ELR (cell line): ENCODE results near the gene TOB2.
A peak's percentile ranks its signal among the peaks of the same experiment; 100 is the strongest.

Source experiments
- DNase-seq: peaks from one replicate; pipeline ENCODE4 v3.0.0-alpha.2; 2015; ENCODE audit warnings: low read depth

The TOB2 gene, protein sequence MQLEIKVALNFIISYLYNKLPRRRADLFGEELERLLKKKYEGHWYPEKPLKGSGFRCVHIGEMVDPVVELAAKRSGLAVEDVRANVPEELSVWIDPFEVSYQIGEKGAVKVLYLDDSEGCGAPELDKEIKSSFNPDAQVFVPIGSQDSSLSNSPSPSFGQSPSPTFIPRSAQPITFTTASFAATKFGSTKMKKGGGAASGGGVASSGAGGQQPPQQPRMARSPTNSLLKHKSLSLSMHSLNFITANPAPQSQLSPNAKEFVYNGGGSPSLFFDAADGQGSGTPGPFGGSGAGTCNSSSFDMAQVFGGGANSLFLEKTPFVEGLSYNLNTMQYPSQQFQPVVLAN

DNA sequence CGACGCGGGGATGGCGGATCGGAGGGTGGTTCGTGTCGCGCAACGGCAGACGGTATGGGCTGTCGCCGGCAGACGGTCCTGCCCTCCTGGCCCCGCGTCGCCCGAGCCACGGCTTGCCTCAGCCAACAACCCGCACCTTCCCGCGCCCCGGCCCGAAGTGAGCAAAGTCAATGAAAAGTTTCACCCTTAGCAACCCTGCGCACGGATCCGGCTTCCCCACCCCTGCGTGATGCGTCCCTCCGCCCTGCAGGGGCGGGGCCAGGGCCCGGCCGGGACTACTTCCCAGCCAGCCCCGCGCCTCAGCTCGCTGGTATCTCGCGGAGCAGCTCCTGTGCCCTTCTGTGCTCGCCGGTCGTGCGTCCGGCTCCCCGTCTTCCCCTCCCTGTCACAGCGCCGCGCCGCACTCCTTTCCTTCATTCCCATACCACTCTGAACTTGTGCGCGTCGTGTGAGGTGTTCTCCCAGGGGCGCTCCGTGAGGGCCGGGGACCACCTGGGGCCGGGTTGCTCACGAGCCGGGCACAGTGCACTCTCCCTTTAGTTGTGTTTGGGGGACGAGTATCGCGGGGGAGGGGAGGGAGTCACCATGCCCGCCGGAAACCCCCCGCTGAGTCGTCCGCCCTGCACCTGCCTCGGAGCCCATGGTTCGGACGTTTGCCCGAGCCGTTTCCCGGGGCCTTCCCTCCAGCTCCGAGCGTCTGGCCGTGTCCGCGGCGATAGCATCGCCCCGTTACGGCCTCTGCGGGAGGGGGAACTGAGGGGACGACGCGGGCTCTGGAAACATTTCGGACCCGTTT, at the start of gene TOB2:
Gene TOB2 (minus strand): TSS at position 163 of the 796 bp plus-strand sequence. CDS start 9,456 bp downstream, outside the sequence.
- DNase-seq: peak; percentile 97

DNA sequence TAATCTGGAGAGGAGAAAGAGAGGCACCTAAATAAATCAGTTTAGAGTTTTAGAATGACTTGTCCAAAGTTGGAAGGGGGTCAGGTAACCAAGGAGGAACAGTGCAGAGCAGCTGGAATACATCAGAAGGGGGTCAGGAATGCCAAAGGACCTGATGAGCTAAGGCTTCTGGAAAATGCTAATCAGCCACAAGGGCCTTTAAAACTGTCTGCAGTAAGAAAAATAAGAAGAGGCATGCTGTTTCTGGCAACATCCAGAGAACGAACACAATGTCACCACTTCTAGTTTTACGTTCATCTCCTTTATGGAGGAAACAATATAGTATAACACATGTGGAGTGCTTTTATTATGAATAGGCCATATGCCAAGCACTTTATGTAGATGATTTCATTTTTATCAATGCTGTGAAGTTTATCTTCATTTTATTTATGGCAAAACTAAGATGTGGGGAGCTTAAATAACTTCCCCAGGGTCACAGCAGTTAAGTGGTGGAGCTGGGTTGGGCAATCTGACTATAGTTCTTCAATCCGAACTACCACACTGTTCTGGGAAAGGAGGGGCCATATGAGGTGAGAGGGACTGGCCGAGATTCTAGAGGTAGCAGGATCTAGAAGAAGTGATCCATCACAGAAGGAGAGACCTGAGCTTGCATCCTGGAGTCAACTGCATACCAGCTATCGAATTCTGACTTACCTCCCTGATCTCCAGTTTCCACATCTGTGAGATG, 44.9 kb upstream of the TOB2 start:
- DNase-seq: no peak

DNA sequence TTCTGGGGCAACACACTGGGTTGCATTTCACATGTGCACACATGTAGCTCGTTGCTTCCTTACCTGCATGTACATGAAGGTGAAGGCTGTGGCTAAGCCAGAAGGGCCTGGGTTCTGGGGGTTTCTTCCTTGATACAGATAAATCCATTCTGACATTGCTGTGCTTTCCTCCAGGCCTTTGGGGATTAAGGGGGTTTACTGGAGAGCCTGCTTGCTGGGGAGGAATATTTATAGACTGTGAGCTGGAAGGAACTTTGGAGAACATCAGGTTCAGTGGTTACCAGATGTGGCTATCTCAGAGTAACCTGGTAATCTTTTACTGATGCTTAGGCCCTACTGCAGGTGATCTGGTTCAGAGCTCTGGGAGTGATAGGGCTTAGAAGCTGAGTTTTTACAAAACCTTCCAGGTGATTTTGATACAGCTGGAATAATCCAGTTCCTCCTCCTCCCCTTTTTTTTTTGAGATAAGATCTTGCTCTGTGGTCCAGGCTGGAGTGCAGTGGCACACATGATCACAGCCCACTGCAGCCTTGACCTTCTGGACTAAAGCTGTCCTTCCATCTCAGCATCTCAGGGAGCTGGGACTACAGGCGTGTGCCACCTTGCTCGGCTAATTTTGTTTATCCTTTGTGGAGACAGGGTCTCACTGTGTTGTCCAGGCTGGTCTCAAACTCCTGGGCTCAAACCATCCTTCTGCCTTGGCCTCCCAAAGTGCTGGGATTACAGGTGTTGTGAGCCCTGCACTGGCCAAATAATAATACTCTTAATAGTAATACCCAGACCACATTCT, 42.2 kb upstream of the TOB2 start:
- DNase-seq: no peak

DNA sequence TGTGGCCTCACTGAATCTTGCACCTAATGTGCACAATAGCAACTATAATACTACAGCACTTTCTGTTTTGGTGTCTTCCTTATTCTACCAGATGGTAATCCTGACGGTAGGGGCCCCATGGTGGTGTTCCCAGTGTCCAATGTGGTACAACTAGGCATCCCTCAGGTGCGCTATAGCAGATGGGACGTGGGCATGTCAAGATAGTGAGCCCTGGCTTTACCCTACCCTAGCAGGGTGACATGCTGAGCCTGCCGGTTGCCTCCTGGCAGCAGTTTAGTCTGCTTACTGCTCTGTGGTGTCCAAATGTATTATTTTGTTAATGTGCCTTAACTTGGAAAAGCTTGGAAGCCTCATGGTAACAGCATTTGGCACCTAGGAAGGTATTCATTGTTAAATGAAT, 41.5 kb upstream of the TOB2 start:
- no peak for DNase-seq

DNA sequence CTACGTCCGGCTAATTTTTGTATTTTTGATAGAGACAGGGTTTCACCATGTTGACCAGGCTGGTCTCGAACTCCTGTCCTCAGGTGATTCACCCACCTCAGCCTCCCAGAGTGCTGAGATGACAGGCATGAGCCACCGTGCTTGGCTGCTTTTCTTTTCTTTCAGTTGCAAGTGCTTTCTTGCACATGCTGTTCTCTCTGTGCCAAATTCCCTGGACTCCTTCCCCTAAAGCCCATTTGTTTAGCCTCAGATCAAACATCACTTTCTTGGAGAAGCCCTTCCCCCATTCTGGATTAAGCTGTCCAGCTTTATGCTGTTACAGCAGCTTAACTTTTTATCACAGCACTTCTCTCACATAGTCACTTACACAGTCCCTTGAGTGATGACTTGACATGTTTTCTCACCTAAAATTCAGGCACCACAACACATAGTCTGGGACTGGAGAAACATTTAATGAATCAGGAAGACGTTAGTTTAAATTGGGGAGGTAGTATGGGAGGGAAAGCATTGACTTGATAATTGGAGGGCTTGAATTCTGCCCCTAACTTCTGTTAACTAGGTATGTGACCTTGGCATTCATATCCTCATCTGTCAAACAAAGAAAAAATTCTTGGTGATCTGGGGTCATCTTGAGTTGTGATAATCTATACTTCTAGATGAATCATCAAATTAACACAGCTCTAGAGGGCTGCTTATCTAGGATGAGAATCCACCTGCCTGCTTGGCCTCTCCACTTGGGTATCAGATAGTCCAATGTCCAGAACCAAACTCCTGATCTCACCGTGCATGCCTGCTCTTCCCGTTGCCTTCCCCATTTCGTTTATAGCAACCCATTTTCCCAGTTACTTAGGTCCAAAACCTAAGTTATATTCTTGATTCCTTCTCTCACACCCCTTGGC, 40.7 kb upstream of the TOB2 start:
- no peak for DNase-seq

DNA sequence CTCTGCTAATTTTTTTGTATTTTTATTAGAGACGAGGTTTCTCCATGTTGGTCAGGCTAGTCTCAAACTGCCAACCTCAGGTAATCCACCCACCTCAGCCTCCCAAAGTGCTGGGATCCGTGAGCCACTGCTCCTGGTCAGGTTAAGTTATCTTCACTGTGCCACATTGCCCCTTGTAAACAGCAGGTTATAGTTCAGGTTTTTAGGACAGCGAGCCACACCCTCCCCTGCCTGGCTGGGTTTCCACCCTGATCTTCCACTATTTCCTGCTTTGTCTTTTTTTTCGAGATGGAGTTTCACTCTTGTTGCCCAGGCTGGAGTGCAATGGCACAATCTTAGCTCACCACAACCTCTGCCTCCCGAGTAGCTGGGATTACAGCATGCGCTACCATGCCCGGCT, 38.4 kb upstream of the TOB2 start:
- DNase-seq: no peak

DNA sequence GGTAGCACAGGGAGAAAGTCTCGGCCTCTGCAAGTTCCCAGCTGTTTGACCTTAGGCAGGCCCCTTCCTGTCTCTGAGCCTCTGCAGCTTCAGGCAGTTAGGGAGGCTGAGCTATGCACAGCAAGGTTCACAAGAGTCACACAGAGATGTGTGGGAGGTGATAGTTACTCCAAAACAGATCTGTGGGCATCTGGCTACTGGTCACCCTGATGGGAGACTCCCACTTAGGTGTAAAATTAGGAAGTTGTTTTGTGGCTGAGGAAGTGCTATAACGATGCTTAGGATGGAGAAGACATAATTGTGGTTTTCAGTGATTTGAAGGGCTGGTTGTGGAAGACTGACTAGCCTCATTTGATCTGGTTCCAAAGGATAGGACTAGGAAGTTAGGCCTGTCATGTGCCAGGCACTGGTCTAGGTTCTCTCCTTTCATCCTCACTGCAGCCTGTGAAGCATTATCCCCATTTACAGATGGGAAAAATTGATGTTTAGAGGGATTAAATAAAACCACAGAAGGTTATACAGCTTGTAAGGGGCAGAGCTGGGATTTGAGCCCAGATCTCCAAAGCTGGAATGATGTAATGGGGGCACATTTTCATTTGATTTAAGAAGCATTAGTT, 35.8 kb upstream of the TOB2 start:
- peak; percentile 15 for DNase-seq

DNA sequence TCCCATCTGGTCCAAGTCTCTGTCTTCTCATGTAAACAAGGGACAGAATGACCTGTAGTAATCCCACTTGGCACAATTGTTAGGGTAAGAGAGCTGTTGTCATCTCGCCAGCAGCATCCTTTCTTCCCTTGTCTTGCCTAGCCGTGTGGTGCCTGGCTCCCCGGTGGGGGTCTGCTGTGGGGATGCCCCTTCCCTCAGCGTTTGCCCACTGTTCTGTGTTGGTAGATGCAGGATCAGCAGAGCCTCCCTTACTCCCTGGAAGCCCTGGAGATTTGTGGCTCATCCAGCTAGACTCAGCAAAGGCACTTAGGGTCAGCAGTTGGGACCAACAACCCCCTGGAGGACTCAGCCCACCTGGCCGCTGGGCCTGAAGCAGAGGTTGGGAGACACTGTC, 35.3 kb upstream of the TOB2 start:
- no peak for DNase-seq

DNA sequence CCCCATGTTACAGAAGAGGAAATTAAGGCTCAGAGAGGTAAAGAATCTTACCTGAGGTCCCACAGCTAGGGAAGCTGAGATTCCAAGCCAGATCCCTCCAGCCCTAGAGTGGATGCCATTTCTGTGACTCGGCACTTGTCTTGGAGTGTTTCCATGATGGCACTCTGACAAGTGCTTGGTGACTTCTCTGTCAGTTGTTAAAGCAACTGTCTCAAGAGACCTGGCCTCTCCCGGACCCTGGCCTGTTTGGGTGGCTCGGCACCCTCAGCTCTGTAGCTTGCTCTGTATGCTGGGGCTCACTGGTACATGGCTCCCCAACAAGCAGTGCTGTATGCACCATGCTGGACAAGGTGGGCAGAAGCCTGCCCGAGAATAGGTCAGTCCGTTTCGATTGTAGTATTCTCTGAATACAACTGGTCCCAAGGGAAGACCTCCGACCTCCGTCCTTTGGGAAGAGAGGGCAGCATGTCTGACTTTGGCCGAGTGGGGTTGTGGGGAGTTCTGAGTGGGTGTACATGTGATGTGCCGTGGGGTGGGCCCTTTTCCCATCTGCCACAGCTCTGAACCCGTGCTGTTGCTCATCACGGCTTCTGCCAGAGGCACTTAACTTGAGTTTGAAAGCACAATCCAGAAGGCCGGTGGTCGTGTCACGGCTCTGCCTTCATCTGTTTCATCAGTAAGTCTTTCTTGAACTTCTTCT, 34.7 kb upstream of the TOB2 start:
- peak; percentile 34 for DNase-seq

DNA sequence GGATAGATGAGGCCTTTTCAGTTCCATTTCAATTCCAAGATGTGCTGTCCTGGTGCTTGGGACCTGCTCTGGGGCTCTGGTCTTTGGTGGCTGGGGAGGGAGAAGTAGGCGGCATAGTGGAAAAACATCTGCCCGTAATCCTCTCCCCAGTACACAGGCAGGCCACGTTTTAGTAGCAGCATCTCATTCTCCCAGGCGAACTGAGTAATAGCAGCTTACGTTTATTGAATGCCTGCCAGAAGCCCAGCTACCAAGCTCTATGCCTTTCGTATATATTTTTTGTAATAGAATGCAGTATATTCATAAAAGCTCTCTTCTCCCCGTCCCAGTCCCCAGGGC, 33.8 kb upstream of the TOB2 start:
- DNase-seq: peak; percentile 68

DNA sequence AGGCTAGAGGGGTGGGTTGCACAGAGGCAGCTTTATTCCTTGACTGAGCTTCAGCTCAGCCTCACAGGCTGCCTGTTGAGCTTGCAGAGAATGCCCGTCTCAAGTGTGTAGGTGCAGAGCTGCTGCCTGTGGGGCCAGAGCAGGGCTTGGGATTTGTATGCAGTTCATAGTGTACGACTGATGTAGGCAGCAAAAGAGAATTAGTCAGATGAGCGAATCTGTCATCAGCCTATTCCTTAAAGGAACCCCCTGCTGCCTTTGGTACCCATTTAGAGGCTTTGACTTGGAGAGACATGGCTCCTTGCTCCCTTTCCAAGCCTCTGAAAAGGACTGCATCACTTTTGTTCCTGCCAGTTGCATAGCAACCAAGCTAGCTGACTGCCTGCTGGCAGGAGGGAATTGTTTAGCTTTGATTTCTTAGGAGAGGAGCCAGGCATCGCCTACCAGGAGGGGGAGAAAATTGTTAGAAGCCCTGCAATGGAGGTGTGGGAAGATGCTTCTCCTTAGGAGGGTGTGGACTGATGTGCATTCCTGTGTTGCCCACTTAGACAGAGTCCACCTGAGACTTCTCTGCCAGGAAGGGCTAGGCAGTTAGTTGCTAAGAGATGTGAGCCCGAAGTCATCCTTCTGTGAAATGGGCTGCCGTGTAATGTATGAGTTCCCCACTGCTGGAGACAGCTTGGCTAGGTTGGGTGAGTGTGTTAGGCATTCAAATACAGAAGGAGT, 33.2 kb upstream of the TOB2 start:
- DNase-seq: peak; percentile 34

DNA sequence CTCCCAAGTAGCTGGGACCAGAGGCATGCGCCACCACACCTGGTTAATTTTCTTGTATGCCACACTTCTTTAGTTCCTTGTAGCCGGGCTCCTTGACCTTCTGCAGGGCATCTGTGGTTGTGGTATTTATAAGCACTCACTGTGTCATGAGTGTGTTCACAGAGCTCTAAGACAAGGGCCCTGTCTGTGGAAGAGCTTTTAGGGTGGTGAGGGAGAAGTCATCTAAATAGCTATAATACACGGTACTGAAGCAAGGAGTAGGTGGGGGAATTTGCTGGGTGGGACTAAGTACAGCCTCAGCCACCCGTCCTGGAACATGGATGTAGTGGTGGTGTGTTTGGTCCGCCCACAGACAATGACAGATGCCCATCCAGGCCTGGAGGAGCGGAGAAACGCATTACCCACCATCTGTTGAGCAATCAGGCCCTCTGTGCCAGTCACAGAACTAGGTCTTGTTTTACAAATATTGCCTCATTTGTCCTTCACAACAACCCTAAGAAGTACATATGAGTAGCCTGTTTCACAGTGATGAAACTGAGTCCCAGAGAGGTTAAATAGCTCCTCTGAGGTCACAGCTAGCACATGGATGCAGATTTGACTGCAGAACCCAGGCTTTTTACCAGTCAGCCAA, 32.4 kb upstream of the TOB2 start:
- no peak for DNase-seq

DNA sequence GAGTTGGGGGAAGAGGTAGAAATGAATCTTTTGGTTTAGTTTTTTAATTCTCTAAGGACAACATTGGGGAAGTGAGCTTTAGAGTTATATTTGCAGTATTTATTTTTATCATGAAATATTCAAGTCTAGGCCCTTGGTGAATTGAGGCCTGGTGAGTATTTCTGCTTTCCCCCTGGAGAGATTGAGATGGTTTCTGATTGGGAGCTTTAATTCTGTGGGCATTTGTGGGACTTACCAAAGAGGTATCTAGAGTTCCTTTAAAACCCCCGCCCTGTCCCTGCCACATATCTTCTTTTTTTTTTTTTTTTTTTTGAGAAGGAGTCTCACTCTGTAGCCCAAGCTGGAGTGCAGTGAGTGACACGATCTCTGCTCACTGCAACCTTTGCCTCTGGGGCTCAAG, 31.9 kb upstream of the TOB2 start:
- DNase-seq: no peak

DNA sequence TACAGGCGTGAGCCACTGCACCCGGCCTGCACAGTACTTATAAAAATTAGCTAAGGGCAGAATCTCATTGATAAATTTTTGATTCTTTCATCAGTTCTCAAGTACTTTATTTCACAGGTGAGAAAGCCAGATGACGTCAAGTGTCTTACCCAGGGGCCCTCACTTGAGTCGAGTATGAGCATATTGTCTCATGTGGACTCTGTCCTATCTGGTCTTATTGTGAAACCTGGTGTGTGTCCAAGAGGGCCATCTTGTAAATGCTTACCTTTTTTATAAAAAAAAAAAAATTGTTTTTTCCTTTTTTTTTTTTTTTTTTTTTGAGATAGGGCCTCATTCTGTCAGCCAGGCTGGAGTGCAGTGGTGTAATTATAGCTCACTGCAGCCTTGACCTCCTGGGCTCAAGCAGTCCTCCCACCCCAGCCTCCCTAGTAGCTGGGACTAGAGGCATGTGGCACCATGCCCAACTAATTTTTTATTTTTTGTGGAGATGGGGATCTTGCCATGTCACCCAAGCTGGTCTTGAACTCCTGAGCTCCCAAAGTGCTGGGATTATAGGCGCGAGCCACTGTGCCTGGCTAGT, 28.4 kb upstream of the TOB2 start:
- DNase-seq: no peak

DNA sequence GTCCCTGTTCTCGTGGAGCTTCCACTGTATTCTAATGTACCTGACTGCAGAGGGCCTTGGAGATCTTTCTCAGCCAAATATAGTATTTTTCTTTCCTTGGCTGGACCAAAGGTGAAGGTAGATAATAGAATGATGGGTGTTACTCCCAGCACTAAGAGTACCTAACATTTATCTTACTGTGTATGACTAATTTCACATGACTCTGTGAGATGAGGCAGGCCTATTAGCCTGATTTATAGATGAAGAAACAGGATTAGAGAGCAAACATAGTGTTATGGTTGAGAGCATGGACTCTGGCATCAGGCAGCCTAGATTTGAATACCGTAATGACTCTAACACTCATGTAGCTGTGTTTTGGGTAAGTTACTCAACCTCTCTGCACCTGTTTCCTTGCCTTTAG, 25.0 kb upstream of the TOB2 start:
- no peak for DNase-seq

DNA sequence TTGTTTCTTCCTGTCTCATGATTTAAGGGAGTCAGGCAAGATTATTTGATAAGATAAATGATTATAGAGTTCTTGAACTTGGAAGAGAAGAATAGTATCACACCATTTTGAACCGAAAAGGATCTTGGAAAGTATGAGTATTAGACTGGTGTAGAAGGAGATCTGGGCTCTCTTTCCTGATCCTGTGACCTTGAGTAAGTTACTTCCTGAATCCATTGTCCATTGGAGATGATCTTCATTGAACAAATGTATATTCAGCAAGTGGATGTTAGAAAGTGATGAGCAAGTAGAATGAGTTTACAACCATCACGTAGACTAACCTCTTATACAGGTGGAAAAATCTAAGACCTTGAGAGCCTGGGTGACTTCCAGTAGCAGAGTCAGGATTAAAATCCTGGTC, 24.3 kb upstream of the TOB2 start:
- DNase-seq: no peak

DNA sequence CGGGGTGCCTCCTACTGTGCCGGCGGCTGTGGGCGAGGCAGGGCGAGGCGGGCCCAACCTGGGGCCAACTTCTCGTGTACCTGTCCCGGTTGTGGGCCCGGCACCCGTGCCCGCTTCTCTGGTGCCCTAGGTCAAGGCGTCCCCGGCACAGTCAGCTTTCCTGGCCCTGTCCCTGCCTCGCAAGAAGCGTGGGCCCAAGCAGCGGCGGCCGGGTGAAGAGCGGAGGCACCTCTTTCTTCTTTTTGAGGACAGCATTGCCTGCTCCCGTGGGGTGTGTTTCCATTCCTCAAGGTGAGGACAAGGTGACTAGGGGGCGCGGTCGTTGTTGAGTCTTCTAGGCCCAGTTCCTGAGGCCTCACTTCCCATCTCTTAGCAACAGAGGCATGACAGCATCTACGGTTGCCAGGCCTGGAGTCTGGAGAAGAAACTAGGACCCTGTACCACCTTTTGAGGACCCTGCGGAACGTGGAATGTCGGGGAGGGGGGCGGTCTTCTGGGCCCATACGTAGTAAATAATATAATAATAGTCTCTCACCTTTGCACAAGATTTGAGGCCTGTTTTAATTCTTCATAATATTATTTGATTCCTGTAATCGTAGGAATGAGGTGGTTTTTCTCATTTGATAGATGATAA, 22.7 kb upstream of the TOB2 start:
- DNase-seq: peak; percentile 44
